IMR-90 (cell line): ENCODE results near the gene CTCF. TPM values are rescaled to one million over a fixed set of nuclear protein-coding genes. Genes with fewer than 3 reads are reported as not detected.

Experiments used
- ATAC-seq: fragments of 200-7000 bp; cut with Tn5 transposase; 2 replicates; pipeline ENCODE4 v1.9.1; 2020; ENCODE audit warnings: low read depth, mild to moderate bottlenecking, moderate library complexity
- BruUV-seq: library from RNA; stranded (reverse); fragments of 400-500 nt; replicated peaks from 2 replicates; lab custom pipeline; 2021; lab: Mats Ljungman, UMichigan
- CTCF ChIA-PET: fragments of 300-600 bp; formaldehyde crosslinking; extraction: SDS; loops from one replicate; lab custom pipeline; 2021; ENCODE audit warnings: antibody characterized with exemption; lab: Yijun Ruan, JAX
- POLR2A ChIA-PET: fragments of 300-600 bp; sonication (Branson Sonifier 250); formaldehyde crosslinking; loops from one replicate; lab custom pipeline; 2022; ENCODE audit warnings: antibody characterized with exemption; ENCODE audit not compliant: unreplicated experiment; lab: Charles Lee
- DNase-seq: peaks from one replicate; pipeline ENCODE4 v3.0.0; 2013
- H2AFZ ChIP-seq: replicated peaks from 2 replicates; pipeline ENCODE3; 2013; ENCODE audit warnings: low read length, mild to moderate bottlenecking; ENCODE audit not compliant: poor library complexity
- H2AK5ac ChIP-seq: 2 replicates; pipeline ENCODE4 v1.6.1; 2013; ENCODE audit warnings: low read depth, low read length, inconsistent platforms
- H2AK9ac ChIP-seq: replicated peaks from 2 replicates; pipeline ENCODE3; 2013; ENCODE audit warnings: mild to moderate bottlenecking, low read depth, low read length, moderate library complexity; ENCODE audit not compliant: poor library complexity
- H2BK120ac ChIP-seq: 2 replicates; pipeline ENCODE4 v1.6.1; 2013; ENCODE audit warnings: low read depth, low read length, inconsistent platforms
- H2BK15ac ChIP-seq: 3 replicates; pipeline ENCODE4 v1.6.1; 2013; ENCODE audit warnings: low read depth, low read length, inconsistent platforms
- H2BK20ac ChIP-seq: 2 replicates; pipeline ENCODE4 v1.6.1; 2013; ENCODE audit warnings: low read depth, mild to moderate bottlenecking, inconsistent platforms, low read length, moderate library complexity
- H2BK5ac ChIP-seq: 2 replicates; pipeline ENCODE4 v1.6.1; 2013; ENCODE audit warnings: mild to moderate bottlenecking, low read depth, low read length, inconsistent platforms; ENCODE audit not compliant: poor library complexity, severe bottlenecking
- H3K14ac ChIP-seq: replicated peaks from 2 replicates; pipeline ENCODE4 v1.6.1; 2013; ENCODE audit warnings: low read depth, low read length, inconsistent platforms
- H3K18ac ChIP-seq: 2 replicates; pipeline ENCODE4 v1.6.1; 2013; ENCODE audit warnings: low read depth, low read length, control low read depth
- H3K23ac ChIP-seq: 2 replicates; pipeline ENCODE4 v1.6.1; 2013; ENCODE audit warnings: low read depth, low read length, inconsistent platforms
- H3K27ac ChIP-seq: 2 replicates; pipeline ENCODE4 v1.5.1; 2013; ENCODE audit warnings: mild to moderate bottlenecking, control low read depth, low read length; ENCODE audit not compliant: insufficient read depth
- H3K27me3 ChIP-seq: 2 replicates; pipeline ENCODE4 v1.6.1; 2013; ENCODE audit warnings: low read length; ENCODE audit not compliant: control insufficient read depth, insufficient read depth
- H3K36me3 ChIP-seq: 2 replicates; pipeline ENCODE4 v1.6.1; 2013; ENCODE audit warnings: low read length, mixed read lengths; ENCODE audit not compliant: control insufficient read depth, insufficient read depth
- H3K4ac ChIP-seq: 2 replicates; pipeline ENCODE4 v1.6.1; 2013; ENCODE audit warnings: low read depth, low read length, inconsistent platforms
- H3K4me1 ChIP-seq: 2 replicates; pipeline ENCODE4 v1.6.1; 2013; ENCODE audit warnings: low read length, mixed read lengths; ENCODE audit not compliant: control insufficient read depth, insufficient read depth
- H3K4me2 ChIP-seq: 2 replicates; pipeline ENCODE4 v1.6.1; 2013; ENCODE audit warnings: low read depth, mild to moderate bottlenecking, control low read depth, low read length, moderate library complexity
- H3K4me3 ChIP-seq: 2 replicates; pipeline ENCODE4 v1.5.1; 2013; ENCODE audit warnings: low read depth, mild to moderate bottlenecking, control low read depth, low read length, moderate library complexity; ENCODE audit not compliant: insufficient read depth
- H3K56ac ChIP-seq: 2 replicates; pipeline ENCODE4 v1.6.1; 2013; ENCODE audit warnings: low read length, inconsistent platforms; ENCODE audit not compliant: insufficient read depth; ENCODE audit errors: extremely low read depth
- H3K79me1 ChIP-seq, 2 experiments: 2 replicates each; pipeline ENCODE4 v1.6.1; 2013; ENCODE audit warnings: low read length in 2 of 2, inconsistent platforms in 1 of 2, low read depth in 1 of 2
- H3K9ac ChIP-seq: 2 replicates; pipeline ENCODE4 v1.6.1; 2013; ENCODE audit warnings: low read depth, low read length, control low read depth
- H3K9me1 ChIP-seq: 2 replicates; pipeline ENCODE4 v1.6.1; 2013; ENCODE audit warnings: low read length, inconsistent platforms; ENCODE audit not compliant: insufficient read depth
- H3K9me3 ChIP-seq: 2 replicates; pipeline ENCODE4 v1.6.1; 2013; ENCODE audit warnings: low read length; ENCODE audit not compliant: control insufficient read depth, insufficient read depth
- H4K20me1 ChIP-seq: 2 replicates; pipeline ENCODE4 v1.6.1; 2013; ENCODE audit warnings: low read length, inconsistent platforms; ENCODE audit not compliant: insufficient read depth
- H4K5ac ChIP-seq: 2 replicates; pipeline ENCODE4 v1.6.1; 2013; ENCODE audit warnings: mild to moderate bottlenecking, low read depth, low read length, control low read depth
- H4K8ac ChIP-seq, 2 experiments: 2 replicates each; pipeline ENCODE4 v1.6.1; 2013; ENCODE audit warnings: low read depth in 2 of 2, low read length in 2 of 2, control low read depth in 1 of 2, inconsistent platforms in 1 of 2
- H4K91ac ChIP-seq: 2 replicates; pipeline ENCODE4 v1.6.1; 2013; ENCODE audit warnings: low read depth, low read length, inconsistent platforms; ENCODE audit not compliant: insufficient read depth
- MXI1 ChIP-seq: IDR thresholded peaks from 2 replicates; pipeline ENCODE4 v1.6.1; 2012; ENCODE audit warnings: low read depth, mild to moderate bottlenecking, low read length, moderate library complexity, borderline replicate concordance
- RAD21 ChIP-seq: IDR thresholded peaks from 2 replicates; pipeline ENCODE4 v1.6.1; 2012; ENCODE audit warnings: low read length, improper control_type of control experiment
- WGBS, 2 experiments: methylation state at CpG; one replicate each; pipeline versions ENCODE4 v1.1.5 to v1.1.7; 2013; ENCODE audit warnings: missing lambda C conversion rate in 2 of 2; ENCODE audit not compliant: insufficient read length in 1 of 2; ENCODE audit errors: extremely low coverage in 2 of 2; 5-methylcytosine and 5-hydroxymethylcytosine counted together
- dilution Hi-C: fragments of 300-500 bp; cut with HindIII; formaldehyde crosslinking; loops from one replicate; pipeline ENCODE4 v1.14.3; 2018; ENCODE audit warnings: low sequenced_read_pairs; ENCODE audit not compliant: unreplicated experiment
- in situ Hi-C: fragments of 300-500 bp; cut with MboI; formaldehyde crosslinking; loops from 3 replicates; pipeline ENCODE4 v1.14.3; 2019; ENCODE audit warnings: low sequenced_read_pairs, inconsistent platforms, mixed read lengths
- intact Hi-C: fragments of 100-400 bp; cut with micrococcal nuclease; formaldehyde crosslinking; loops from 2 replicates; pipeline ENCODE4 v1.10.0; 2022
- polyA plus RNA-seq, 3 experiments: library from polyadenylated mRNA; depleted of rRNA; stranded (reverse); fragments of >200 nt; gene quantifications; 2 replicates each; pipeline ENCODE4 v1.2.3, GENCODE V29; 2012; ENCODE audit warnings: low replicate concordance in 1 of 3
- total RNA-seq: library from RNA; depleted of rRNA; stranded (reverse); fragments of >200 nt; gene quantifications from 2 replicates; pipeline ENCODE4 v1.2.3, GENCODE V29; 2012

CTCF gene
- total and polyA plus RNA-seq, 2 of the 4 experiments (the other 2 are of a cell fraction) = 16.1 to 22.8 TPM

- Histone ChIP-seq H3K23ac (no peak overlapping the region), H4K8ac (no peak overlapping the region), H3K4me2 (no peak overlapping the region), H3K79me1 (no peaks in the 10 kb centered on the region), H2AK5ac (no peak overlapping the region), H2AK9ac (no peak overlapping the region), H3K4me3 (no peak overlapping the region), H3K9ac (no peak overlapping the region), H2AFZ (no peak overlapping the region), H2BK20ac (no peak overlapping the region), H3K9me3 (no peaks in the 10 kb centered on the region), H3K56ac (no peak overlapping the region), H3K36me3 (peaks cover 3% of the 10 kb centered on the region; the same call in 1 of the 2 replicates), H3K14ac (no peak overlapping the region), H4K20me1 (peaks cover 5% of the 10 kb centered on the region), H2BK5ac (no peak overlapping the region), H3K4ac (no peak overlapping the region), H3K27me3 (peaks cover 45% of the 10 kb centered on the region), H3K27ac (no peak overlapping the region), H4K91ac (no peak overlapping the region), H3K9me1 (no peaks in the 10 kb centered on the region), H3K18ac (no peak overlapping the region), H4K5ac (no peak overlapping the region), H2BK15ac (no peak overlapping the region), H2BK120ac (no peak overlapping the region), H3K4me1 (peaks cover 5% of the 10 kb centered on the region; the same call in 1 of the 2 replicates)
- BruUV-seq = no TSS peak
- WGBS, 2 experiments = 92% methylated on average over 2 of the region's 9 CpGs; no CpG with 5 or more reads in 1 of the 2 experiments
- ATAC-seq (no peak), DNase-seq (no peak)
- CTCF ChIA-PET = interaction anchor here (2.9 kb wide), 1 partner anchor 123 kb away, joined by 9 read pairs; no protein-coding TSS in a partner anchor
- dilution Hi-C loops (no loop called here), intact Hi-C loops (loop anchor here (1.0 to 5.0 kb wide), 4 partner anchors 37 to 123 kb away; partner anchors contain the start of gene CTCF), in situ Hi-C loops (no loop called here)
- no peak for TF ChIP-seq MXI1
- TF ChIP-seq RAD21 = no peak
- POLR2A ChIA-PET = no interaction called here
Measured at GRCh38 chr16:67644038-67644437, 81.7 kb downstream of the CTCF start.
